GM10248 (cell line): ENCODE measurements around the gene ODF2.
A peak's percentile ranks its signal among the peaks of the same experiment; 100 is the strongest.
"Not testable (repeated sequence)": the region's sequence is repeated elsewhere in the genome, so short reads cannot be mapped to it uniquely, and the experiment has no call there.

Experiments
- CTCF ChIA-PET: fragments of 300-600 bp; sonication (Branson Sonifier 250); formaldehyde crosslinking; extraction: SDS; loops from one replicate; lab custom pipeline; 2021; ENCODE audit warnings: antibody characterized with exemption; lab: Yijun Ruan, JAX
- POLR2A ChIA-PET: fragments of 350-650 bp; sonication (Branson Sonifier 250); formaldehyde crosslinking; extraction: SDS; loops from one replicate; lab custom pipeline; 2020; ENCODE audit warnings: antibody characterized with exemption; lab: Yijun Ruan, JAX
- DNase-seq: peaks from one replicate; pipeline ENCODE4 v3.0.0; 2012; ENCODE audit errors: extremely low spot score
- CTCF ChIP-seq: IDR thresholded peaks from 2 replicates; pipeline ENCODE4 v1.5.1; 2012; ENCODE audit warnings: mild to moderate bottlenecking, low read depth; ENCODE audit errors: extremely low read depth, missing control alignments, control extremely low read depth

The ODF2 gene

GRCh38 chr9:128419061-128419925 is 36.5 kb upstream of the ODF2 start:
- CTCF ChIA-PET: interaction anchor here (0.7 to 7.6 kb wide), 31 partner anchors 9 to 509 kb away, joined by 3 to 49 read pairs (median 4); no protein-coding TSS in a partner anchor
- POLR2A ChIA-PET: interaction anchor here (0.7 to 0.8 kb wide), 2 partner anchors 133 to 210 kb away, joined by 3 to 4 read pairs; partner anchors contain the start of gene SPTAN1
- TF ChIP-seq CTCF: no peak
- DNase-seq: no peak

- TF ChIP-seq CTCF: peak; percentile 82
- ChIA-PET POLR2A (interaction anchor here (0.7 to 1.2 kb wide), 3 partner anchors 49 to 211 kb away, joined by 3 to 4 read pairs (median 3); partner anchors contain the start of genes SPTAN1 and URM1), CTCF (interaction anchor here (0.7 to 7.6 kb wide), 35 partner anchors 8 to 508 kb away, joined by 3 to 49 read pairs (median 3); partner anchors contain the start of genes ODF2 and SPOUT1)
- peak; percentile 93 for DNase-seq
Observed at GRCh38 chr9:128420060-128420650, 35.7 kb upstream of the ODF2 start.

- no peak for TF ChIP-seq CTCF
- ChIA-PET POLR2A (interaction anchor here (0.6 to 1.2 kb wide), 5 partner anchors 16 to 620 kb away, joined by 3 to 5 read pairs (median 3); partner anchors contain the start of gene URM1), CTCF (interaction anchor here (0.9 to 7.6 kb wide), 26 partner anchors 10 to 508 kb away, joined by 3 to 49 read pairs (median 4); partner anchors contain the start of genes ODF2 and SPOUT1)
- peak; percentile 90 for DNase-seq
Observed at GRCh38 chr9:128420651-128421481, 34.9 kb upstream of the ODF2 start, which contains the start of gene CERCAM. Gene CERCAM, plus strand, starts transcription at chr9:128420857. Its CDS starts 21 bp downstream, at chr9:128420878.

GRCh38 chr9:128421482-128421996 is 34.3 kb upstream of the ODF2 start:
- CTCF ChIA-PET: interaction anchor here (0.9 to 7.6 kb wide), 8 partner anchors 10 to 408 kb away, joined by 3 to 49 read pairs (median 4); partner anchors contain the start of genes ODF2 and SPOUT1
- TF ChIP-seq CTCF: no peak
- no peak for DNase-seq
- POLR2A ChIA-PET: no interaction called here

GRCh38 chr9:128422022-128422782 is 33.6 kb upstream of the ODF2 start:
- POLR2A ChIA-PET, DNase-seq: not testable (repeated sequence)
- CTCF ChIA-PET: interaction anchor here (1.5 to 7.6 kb wide), 3 partner anchors 11 to 60 kb away, joined by 3 to 49 read pairs (median 38); no protein-coding TSS in a partner anchor

GRCh38 chr9:128422783-128423150 is 33.0 kb upstream of the ODF2 start:
- POLR2A ChIA-PET: no interaction called here
- CTCF ChIA-PET: interaction anchor here (1.5 to 7.6 kb wide), 3 partner anchors 11 to 60 kb away, joined by 3 to 49 read pairs (median 38); no protein-coding TSS in a partner anchor
- no peak for DNase-seq
- TF ChIP-seq CTCF: no peak

- POLR2A ChIA-PET: interaction anchor here (0.7 kb wide), 1 partner anchor 594 kb away, joined by 3 read pairs; no protein-coding TSS in a partner anchor
Observed at GRCh38 chr9:128423356-128423755, 32.5 kb upstream of the ODF2 start.

More at GRCh38 chr9:128423356-128423755, 32.5 kb upstream of the ODF2 start:
- CTCF ChIA-PET: interaction anchor here (1.0 to 7.6 kb wide), 2 partner anchors 15 to 61 kb away, joined by 4 to 49 read pairs; no protein-coding TSS in a partner anchor
- DNase-seq: not testable (repeated sequence)
